HepG2 (cell line): ENCODE measurements around the gene FBXL4. TPM values are rescaled to one million over a fixed set of nuclear protein-coding genes. Genes with fewer than 3 reads are reported as not detected.

Source experiments
- ATAC-seq: fragments of 200-7000 bp; cut with Tn5 transposase; 3 replicates; pipeline ENCODE4 v1.9.1; 2020; ENCODE audit warnings: mild to moderate bottlenecking, moderate library complexity
- BruUV-seq: library from RNA; stranded (reverse); fragments of 400-500 nt; replicated peaks from 2 replicates; lab custom pipeline; 2021; lab: Mats Ljungman, UMichigan
- CTCF ChIA-PET: fragments of 300-600 bp; formaldehyde crosslinking; extraction: SDS; loops from one replicate; lab custom pipeline; 2021; ENCODE audit warnings: low total read pairs, inconsistent platforms, low intra/inter-chr PET ratio; lab: Yijun Ruan, JAX
- POLR2A ChIA-PET: fragments of 350-600 bp; sonication (Branson Sonifier 250); formaldehyde crosslinking; loops from one replicate; lab custom pipeline; 2020; ENCODE audit warnings: antibody characterized with exemption, inconsistent platforms; lab: Yijun Ruan, JAX
- DNase-seq: peaks from one replicate; pipeline ENCODE4 v3.0.0-alpha.2; 2015; ENCODE audit warnings: low spot score
- FAIRE-seq: peaks from 3 replicates; lab custom pipeline; 2011; peaks lifted over from hg19 to GRCh38; lab: Jason Lieb, UNC
- H2AFZ ChIP-seq: one replicate; pipeline ENCODE4 v1.6.1; 2011; ENCODE audit warnings: low read length, inconsistent platforms
- H3K27ac ChIP-seq: fragments of 300-600 bp; 3 replicates; pipeline ENCODE4 v1.8.0; 2011; ENCODE audit warnings: mixed run types, mild to moderate bottlenecking, mixed read lengths, low read length, inconsistent platforms; ENCODE audit not compliant: insufficient read depth; ENCODE audit errors: extremely low read length
- H3K27me3 ChIP-seq, 2 experiments: fragments of 200-600 bp in 1 of 2; 2 replicates in 1 of 2; 3 replicates in 1 of 2; pipeline versions ENCODE4 v1.6.0 to v1.8.0; 2011; ENCODE audit warnings: low read length in 2 of 2, mild to moderate bottlenecking in 2 of 2, moderate library complexity in 2 of 2, inconsistent platforms in 1 of 2; ENCODE audit not compliant: insufficient read depth in 2 of 2, control insufficient read depth in 1 of 2
- H3K36me3 ChIP-seq, 2 experiments: fragments of 200-600 bp in 1 of 2; replicated peaks in 1 of 2; 2 replicates in 1 of 2; 3 replicates in 1 of 2; pipeline versions ENCODE4 v1.5.1 to v1.8.0; 2011; ENCODE audit warnings: low read length in 2 of 2, inconsistent platforms in 1 of 2; ENCODE audit not compliant: insufficient read depth in 2 of 2, control insufficient read depth in 1 of 2
- H3K4me1 ChIP-seq: 2 replicates; pipeline ENCODE4 v1.5.1; 2012; ENCODE audit warnings: low read length, inconsistent platforms; ENCODE audit not compliant: insufficient read depth
- H3K4me2 ChIP-seq: 2 replicates; pipeline ENCODE4 v1.6.0; 2011; ENCODE audit warnings: low read depth, low read length, inconsistent platforms
- H3K4me3 ChIP-seq, 3 experiments: fragments of 200-600 bp in 1 of 3; sonication (generic), shearing (Covaris generic) in 1 of 3; replicated peaks in 1 of 3; 2 replicates each; pipeline ENCODE4 v1.5.1; 2011 to 2016; ENCODE audit warnings: low read length in 3 of 3, inconsistent platforms in 2 of 3, low read depth in 2 of 3, mild to moderate bottlenecking in 2 of 3, control low read depth in 1 of 3, mixed read lengths in 1 of 3; ENCODE audit not compliant: insufficient read depth in 1 of 3
- H3K79me2 ChIP-seq: one replicate; pipeline ENCODE4 v1.6.1; 2011; ENCODE audit warnings: low read length, inconsistent platforms; ENCODE audit not compliant: insufficient read depth
- H3K9ac ChIP-seq: 2 replicates; pipeline ENCODE4 v1.6.0; 2011; ENCODE audit warnings: mild to moderate bottlenecking, low read depth, low read length, inconsistent platforms; ENCODE audit not compliant: insufficient read depth
- H3K9me3 ChIP-seq: 2 replicates; pipeline ENCODE4 v1.5.1; 2012; ENCODE audit warnings: mild to moderate bottlenecking, low read length
- H4K20me1 ChIP-seq: 2 replicates; pipeline ENCODE4 v1.6.0; 2011; ENCODE audit warnings: inconsistent platforms, mild to moderate bottlenecking, low read length, moderate library complexity; ENCODE audit not compliant: insufficient read depth
- ETV5 ChIP-seq: IDR thresholded peaks from 2 replicates; pipeline ENCODE4 v1.6.1; 2018; ENCODE audit warnings: missing biosample characterization, missing genetic modification reagents, inconsistent platforms, borderline replicate concordance
- EZH2 ChIP-seq: conservative IDR thresholded peaks from 2 replicates; pipeline ENCODE4 v1.6.1; 2012; ENCODE audit warnings: mild to moderate bottlenecking, low read depth, low read length, moderate library complexity
- HHEX ChIP-seq: IDR thresholded peaks from 2 replicates; pipeline ENCODE4 v1.6.1; 2016; ENCODE audit warnings: control low read depth
- KDM4B ChIP-seq: sonication (generic); formaldehyde crosslinking; IDR thresholded peaks from 2 replicates; pipeline ENCODE4 v1.4.0; 2020; ENCODE audit warnings: missing genetic modification reagents
- NFKB2 ChIP-seq: sonication (generic); formaldehyde crosslinking; IDR thresholded peaks from 2 replicates; pipeline ENCODE4 v1.4.0; 2020; ENCODE audit warnings: missing genetic modification reagents, borderline replicate concordance
- PBX3 ChIP-seq: sonication (generic); formaldehyde crosslinking; IDR thresholded peaks from 2 replicates; pipeline ENCODE4 v1.8.1; 2023; ENCODE audit warnings: missing genetic modification reagents, inconsistent platforms, borderline replicate concordance
- PRDM4 ChIP-seq: sonication (generic); formaldehyde crosslinking; IDR thresholded peaks from 2 replicates; pipeline ENCODE4 v1.9.0; 2021; ENCODE audit warnings: missing genetic modification reagents, borderline replicate concordance
- RARA ChIP-seq: IDR thresholded peaks from 2 replicates; pipeline ENCODE4 v1.6.1; 2016; ENCODE audit warnings: missing genetic modification reagents, missing compliant biosample characterization
- SCMH1 ChIP-seq: sonication (generic); formaldehyde crosslinking; IDR thresholded peaks from 2 replicates; pipeline ENCODE4 v1.9.0; 2021; ENCODE audit warnings: missing genetic modification reagents, mild to moderate bottlenecking, borderline replicate concordance
- SETDB1 ChIP-seq: sonication (generic); formaldehyde crosslinking; IDR thresholded peaks from 2 replicates; pipeline ENCODE4 v1.5.1; 2020; ENCODE audit warnings: missing genetic modification reagents, mild to moderate bottlenecking, borderline replicate concordance
- SMARCE1 ChIP-seq: fragments of 450-650 bp; IDR thresholded peaks from 2 replicates; pipeline ENCODE4 v1.6.1; 2017; ENCODE audit warnings: borderline replicate concordance
- XRCC5 ChIP-seq: fragments of 200-400 bp; formaldehyde crosslinking; optimal IDR thresholded peaks from 2 replicates; pipeline ENCODE3; 2017; ENCODE audit warnings: mild to moderate bottlenecking, low read length
- ZC3H13 ChIP-seq: sonication (generic); formaldehyde crosslinking; IDR thresholded peaks from 2 replicates; pipeline ENCODE4 v1.8.1; 2023; ENCODE audit warnings: mild to moderate bottlenecking, missing genetic modification reagents, moderate library complexity
- ZNF562 ChIP-seq: sonication (generic); formaldehyde crosslinking; IDR thresholded peaks from 2 replicates; pipeline ENCODE4 v1.8.0; 2022; ENCODE audit warnings: missing genetic modification reagents, borderline replicate concordance
- ZNF75D ChIP-seq: sonication (generic); formaldehyde crosslinking; IDR thresholded peaks from 2 replicates; pipeline ENCODE4 v1.8.1; 2023; ENCODE audit warnings: missing genetic modification reagents, mild to moderate bottlenecking, borderline replicate concordance
- WGBS: methylation state at CpG from one replicate; pipeline ENCODE4 v1.1.6; 2017; ENCODE audit warnings: low lambda C conversion rate; 5-methylcytosine and 5-hydroxymethylcytosine counted together
- in situ Hi-C: cut with HindIII; loops from 2 replicates; pipeline ENCODE4 v1.10.0; 2017; ENCODE audit warnings: low pct_unique_long_range_greater_than_20kb; ENCODE audit not compliant: extremely low pct_ligation_motif_present
- intact Hi-C: fragments of 100-400 bp; cut with micrococcal nuclease; formaldehyde crosslinking; loops from one replicate; pipeline ENCODE4 v1.10.0; 2022; ENCODE audit not compliant: unreplicated experiment
- polyA plus RNA-seq, 8 experiments: library from polyadenylated mRNA; depleted of rRNA in 3 of 8; stranded (reverse) in 7 of 8; unstranded in 1 of 8; fragments of >200 nt; fragmentation: Illumina TruSeq in 4 of 8; extraction: Trizol in 4 of 8; gene quantifications; 2 replicates each; pipeline versions ENCODE4 v1.2.1 to v1.2.3, GENCODE V29; 2011 to 2016; ENCODE audit warnings: low read depth in 4 of 8, missing spikeins in 1 of 8, mixed read lengths in 1 of 8; ENCODE audit not compliant: insufficient read depth in 1 of 8
- total RNA-seq, 5 experiments: library from RNA; depleted of rRNA; stranded (reverse); fragments of >200 nt; fragmentation: Illumina TruSeq; extraction: Trizol; gene quantifications; 2 replicates each; pipeline ENCODE4 v1.2.3, GENCODE V29; 2016; ENCODE audit warnings: low read depth in 1 of 5

The FBXL4 gene
- total and polyA plus RNA-seq, 2 of the 13 experiments (the other 11 are each of a cell fraction or from before 2014, with no cell fraction given), result 13.2 to 17.6 TPM

GRCh38 chr6:98864497-98864896 is 83.2 kb downstream of the FBXL4 start:
- no peak for DNase-seq
- Histone ChIP-seq H3K79me2 (no peaks in the 10 kb centered on the region), H3K27me3 (no peaks in the 10 kb centered on the region), H3K9ac (no peak overlapping the region), H3K27ac (no peak overlapping the region), H3K9me3 (no peaks in the 10 kb centered on the region), H2AFZ (no peak overlapping the region), H3K36me3 (no peaks in the 10 kb centered on the region), H3K4me2 (no peak overlapping the region), H4K20me1 (no peaks in the 10 kb centered on the region), H3K4me1 (no peaks in the 10 kb centered on the region), H3K4me3 (no peak overlapping the region)
- CTCF ChIA-PET, result no interaction called here
- POLR2A ChIA-PET, result no interaction called here
- 98% methylated on average over 6 of the region's 6 CpGs for WGBS
- no TSS peak for BruUV-seq
- intact Hi-C loops, result no loop called here
- in situ Hi-C loops, result no loop called here
- no peak for ATAC-seq
- TF ChIP-seq PRDM4 (CRISPR knock-in tag), result no peak
- no peak for TF ChIP-seq XRCC5
- TF ChIP-seq KDM4B, result no peak
- TF ChIP-seq EZH2, result no peak
- TF ChIP-seq RARA, result no peak
- no peak for TF ChIP-seq SETDB1 (CRISPR knock-in tag)
- no peak for TF ChIP-seq ETV5 (CRISPR knock-in tag)
- TF ChIP-seq SCMH1 (CRISPR knock-in tag), result no peak
- no peak for TF ChIP-seq NFKB2
- TF ChIP-seq HHEX (CRISPR knock-in tag), result no peak
- TF ChIP-seq ZNF562 (CRISPR knock-in tag), result no peak
- TF ChIP-seq ZC3H13 (CRISPR knock-in tag), result no peak
- no peak for TF ChIP-seq ZNF75D (CRISPR knock-in tag)
- TF ChIP-seq PBX3 (CRISPR knock-in tag), result no peak
- TF ChIP-seq SMARCE1, result no peak
- no peak for FAIRE-seq
